Activated CD8-positive, alpha-beta memory T cell treated with anti-CD3 and anti-CD28 coated beads, Interleukin-2, amount 50 U/mL, for 4 hours (primary cell): ENCODE results near the gene LAYN.
A peak's percentile ranks its signal among the peaks of the same experiment; 100 is the strongest.

Source experiments
- DNase-seq: peaks from one replicate; pipeline ENCODE4 v3.0.0-alpha.2; 2020

Gene LAYN

GRCh38 chr11:111598559-111598958, 58.0 kb downstream of the LAYN start:
- DNase-seq = no peak

DNA sequence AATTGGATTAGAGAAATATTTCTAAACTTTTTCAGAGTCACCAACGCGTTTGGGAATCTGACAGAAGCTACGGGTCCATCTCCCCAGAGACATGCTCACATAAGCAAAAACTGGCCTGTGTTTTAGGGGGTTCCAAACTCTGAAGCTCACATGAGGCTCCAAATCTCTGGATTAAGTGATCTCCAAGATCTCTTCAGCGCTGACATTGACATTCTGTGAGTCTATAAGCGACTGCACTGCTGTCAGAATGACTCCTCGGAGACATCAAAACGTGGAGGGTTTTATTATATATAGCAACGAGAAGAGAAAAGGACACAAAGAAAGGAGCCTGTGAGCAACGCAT, 61.1 kb downstream of the LAYN start:
- no peak for DNase-seq

DNA sequence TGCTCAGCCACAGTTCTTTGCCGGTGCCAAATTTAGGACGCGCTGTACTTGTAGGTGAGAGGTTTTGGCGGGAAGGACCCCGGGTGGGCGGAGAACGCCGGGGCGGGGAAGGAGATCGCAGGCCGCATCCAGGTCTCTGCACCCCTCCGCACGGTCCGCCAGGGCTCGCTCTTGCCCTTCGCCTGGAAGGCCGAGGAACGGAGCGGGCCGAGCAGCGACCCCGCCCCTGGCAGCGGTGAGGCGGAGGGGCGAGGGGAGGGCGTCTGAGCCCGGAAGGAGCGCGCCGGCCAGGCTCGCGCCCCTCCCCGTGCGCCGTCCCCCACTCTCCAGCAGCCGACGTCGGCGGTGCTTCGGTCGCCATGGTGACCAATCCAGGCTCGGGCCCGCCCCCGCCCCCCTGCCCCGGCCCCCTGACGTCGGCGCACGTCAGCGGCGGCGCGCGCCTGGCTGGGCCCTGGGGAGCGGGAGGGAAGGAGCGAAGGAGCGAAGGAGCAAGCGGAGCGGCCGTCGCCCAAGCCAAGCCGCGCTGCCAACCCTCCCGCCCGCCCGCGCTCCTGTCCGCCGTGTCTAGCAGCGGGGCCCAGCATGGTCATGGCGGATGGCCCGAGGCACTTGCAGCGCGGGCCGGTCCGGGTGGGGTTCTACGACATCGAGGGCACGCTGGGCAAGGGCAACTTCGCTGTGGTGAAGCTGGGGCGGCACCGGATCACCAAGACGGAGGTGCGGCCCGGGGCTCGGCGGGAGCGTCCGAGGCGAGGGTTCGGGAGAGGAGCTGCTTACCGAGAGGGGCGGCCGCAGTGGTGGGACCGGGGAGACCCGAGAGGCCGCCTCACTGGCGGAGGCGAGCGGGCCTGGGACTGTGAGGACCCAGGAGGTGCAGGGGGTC, 61.7 kb downstream of the LAYN start, which contains the start of gene SIK2:
TSS of gene SIK2 (plus strand) at position 471 of the 886 bp plus-strand sequence. CDS start at position 586, 115 bp downstream.
- DNase-seq = peak; percentile 89

GRCh38 chr11:111602865-111603610, 62.5 kb downstream of the LAYN start:
- no peak for DNase-seq

- no peak for DNase-seq
Observed at GRCh38 chr11:111603611-111604130, 63.2 kb downstream of the LAYN start.

DNA sequence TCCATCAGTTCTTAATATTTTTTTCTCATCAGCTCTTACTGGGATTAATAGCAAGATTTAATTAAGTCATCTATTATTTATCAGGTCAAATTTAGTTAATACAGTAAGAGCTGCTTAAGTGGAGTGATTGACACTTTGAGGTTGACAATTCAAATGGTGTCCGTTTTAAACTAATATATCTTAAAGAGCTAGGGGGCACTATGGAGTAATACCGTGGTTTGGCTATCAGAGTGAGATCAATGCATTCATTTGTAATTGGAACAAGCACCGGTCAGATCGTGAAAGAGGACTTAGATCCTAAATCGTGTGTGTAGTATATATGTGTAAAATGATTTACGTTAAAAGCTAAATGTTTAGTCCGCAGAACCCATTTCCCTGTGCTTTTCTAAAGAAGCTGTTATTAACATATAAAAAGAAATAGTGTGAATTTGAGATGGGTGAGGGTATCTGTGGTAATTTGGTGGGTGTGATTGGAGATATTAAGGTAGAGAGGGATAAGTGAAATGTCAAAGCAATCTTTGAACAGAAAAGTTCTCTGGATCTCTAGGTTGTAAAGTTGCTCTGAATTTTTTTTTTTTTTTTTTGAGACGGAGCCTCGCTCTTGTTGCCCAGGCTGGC, 64.0 kb downstream of the LAYN start:
- DNase-seq = no peak

- DNase-seq = no peak
Observed at GRCh38 chr11:111605681-111606080, 65.2 kb downstream of the LAYN start.

DNA sequence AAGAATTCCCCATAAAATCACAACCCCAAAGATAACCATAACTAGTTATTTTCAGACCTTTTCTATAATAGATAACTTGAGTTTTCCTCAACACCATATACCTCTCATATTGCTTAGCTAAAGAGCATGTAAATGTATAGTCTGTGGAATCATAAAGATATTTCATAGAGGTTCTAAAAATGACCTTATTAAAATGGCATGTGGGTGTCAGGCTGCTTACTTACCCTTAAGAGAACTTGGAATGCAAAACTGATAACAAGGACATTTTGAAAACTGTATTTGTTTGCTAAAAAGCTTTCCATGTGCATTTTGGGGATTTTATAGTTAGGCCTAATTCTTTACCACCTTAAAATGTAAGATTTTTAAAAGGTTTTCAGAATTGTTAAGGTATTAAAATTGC, 66.5 kb downstream of the LAYN start:
- no peak for DNase-seq

GRCh38 chr11:111607751-111608150, 67.2 kb downstream of the LAYN start:
- no peak for DNase-seq
